NCI-H2196 treated with DMSO at 0.1 percent for 48 hours (cell line): ENCODE measurements around the gene DGKH.
"Not testable (repeated sequence)": the region's sequence is repeated elsewhere in the genome, so short reads cannot be mapped to it uniquely, and the experiment has no call there.

Experiments
- DNase-seq: peaks from one replicate; lab custom pipeline; 2025; ENCODE audit not compliant: unreplicated experiment; lab: John Stamatoyannopoulos, UW

DGKH gene

DNA sequence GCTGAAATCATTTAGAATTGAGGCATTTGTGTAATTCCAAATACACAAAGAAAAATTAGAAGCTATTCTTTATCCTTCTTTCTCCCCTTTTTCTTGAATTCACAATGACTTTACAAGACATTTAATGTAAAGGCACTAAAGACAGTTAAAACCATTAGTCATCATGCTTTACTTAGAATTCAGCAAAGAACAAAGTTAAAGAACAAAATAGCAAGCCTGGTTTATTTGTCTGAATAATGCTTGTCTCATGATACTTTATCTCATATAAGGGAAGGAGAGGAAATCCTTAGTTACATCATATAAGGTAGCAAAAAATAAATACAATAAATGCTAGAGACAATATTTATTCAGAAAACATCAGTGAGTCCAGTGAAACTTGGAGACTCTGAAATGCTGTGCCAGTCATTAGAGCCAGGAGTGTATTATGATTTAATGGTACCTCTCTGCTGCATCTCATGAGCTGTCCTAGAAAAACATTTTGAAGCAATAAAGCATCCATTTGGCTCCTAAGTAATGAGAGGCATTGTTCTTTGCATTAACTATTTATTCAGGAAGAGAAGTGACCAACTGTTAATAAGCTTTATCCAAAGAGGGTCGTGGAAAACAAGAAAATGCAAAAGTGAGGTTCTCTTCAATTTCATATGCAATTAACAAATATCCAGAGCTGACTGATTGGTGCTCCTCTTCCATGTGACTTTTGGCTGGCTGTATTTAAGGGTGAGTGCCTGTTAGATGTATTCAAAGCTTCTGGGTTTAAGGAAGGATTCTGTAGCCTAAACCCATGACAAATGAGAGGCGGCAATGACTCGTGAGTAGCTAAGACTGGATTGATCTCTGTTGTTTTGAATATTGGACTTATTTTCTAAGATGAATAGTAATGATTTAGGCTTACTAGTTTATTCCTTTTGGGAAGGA lies 105.0 kb downstream of the DGKH start:
- DNase-seq = no peak

DNA sequence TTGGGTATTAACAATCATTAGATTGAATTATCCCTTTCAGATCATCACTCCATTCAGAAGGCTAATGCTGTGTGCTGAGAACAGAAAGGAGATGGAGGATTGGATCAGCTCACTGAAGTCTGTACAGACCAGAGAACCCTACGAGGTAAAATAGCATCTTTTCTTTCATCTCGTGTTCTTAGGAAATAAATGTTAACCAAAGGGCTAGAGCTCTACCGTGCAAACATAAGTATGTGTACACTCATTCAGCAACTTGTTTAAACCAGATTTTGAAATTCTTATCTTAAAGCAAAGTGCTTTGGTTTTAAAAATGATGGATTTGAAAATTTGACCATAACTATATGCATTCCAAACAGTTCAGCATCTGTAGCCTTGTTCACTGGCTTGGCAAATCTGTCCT lies 106.8 kb downstream of the DGKH start:
- no peak for DNase-seq

DNA sequence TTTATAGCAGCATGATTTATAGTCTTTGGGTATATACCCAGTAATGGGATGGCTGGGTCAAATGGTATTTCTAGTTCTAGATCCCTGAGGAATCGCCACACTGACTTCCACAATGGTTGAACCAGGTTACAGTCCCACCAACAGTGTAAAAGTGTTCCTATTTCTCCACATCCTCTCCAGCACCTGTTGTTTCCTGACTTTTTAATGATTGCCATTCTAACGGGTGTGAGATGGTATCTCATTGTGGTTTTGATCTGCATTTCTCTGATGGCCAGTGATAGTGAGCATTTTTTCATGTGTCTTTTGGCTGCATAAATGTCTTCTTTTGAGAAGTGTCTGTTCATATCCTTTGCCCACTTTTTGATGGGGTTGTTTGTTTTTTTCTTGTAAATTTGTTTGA lies 114.9 kb downstream of the DGKH start:
- DNase-seq = not testable (repeated sequence)

DNA sequence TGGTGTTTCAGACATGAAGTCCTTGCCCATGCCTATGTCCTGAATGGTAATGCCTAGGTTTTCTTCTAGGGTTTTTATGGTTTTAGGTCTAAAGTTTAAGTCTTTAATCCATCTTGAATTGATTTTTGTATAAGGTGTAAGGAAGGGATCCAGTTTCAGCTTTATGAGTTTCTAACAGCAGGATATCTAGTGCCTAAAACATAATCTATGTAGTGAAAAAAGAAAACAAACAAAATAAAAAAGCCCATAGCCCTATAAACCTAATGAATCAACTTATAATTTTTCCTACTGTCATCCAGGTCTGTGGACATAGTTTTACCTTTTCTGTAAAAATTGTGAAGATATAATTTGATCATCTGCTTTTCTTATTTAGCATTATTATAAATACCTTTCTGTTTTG lies 115.5 kb downstream of the DGKH start:
- DNase-seq = not testable (repeated sequence)

DNA sequence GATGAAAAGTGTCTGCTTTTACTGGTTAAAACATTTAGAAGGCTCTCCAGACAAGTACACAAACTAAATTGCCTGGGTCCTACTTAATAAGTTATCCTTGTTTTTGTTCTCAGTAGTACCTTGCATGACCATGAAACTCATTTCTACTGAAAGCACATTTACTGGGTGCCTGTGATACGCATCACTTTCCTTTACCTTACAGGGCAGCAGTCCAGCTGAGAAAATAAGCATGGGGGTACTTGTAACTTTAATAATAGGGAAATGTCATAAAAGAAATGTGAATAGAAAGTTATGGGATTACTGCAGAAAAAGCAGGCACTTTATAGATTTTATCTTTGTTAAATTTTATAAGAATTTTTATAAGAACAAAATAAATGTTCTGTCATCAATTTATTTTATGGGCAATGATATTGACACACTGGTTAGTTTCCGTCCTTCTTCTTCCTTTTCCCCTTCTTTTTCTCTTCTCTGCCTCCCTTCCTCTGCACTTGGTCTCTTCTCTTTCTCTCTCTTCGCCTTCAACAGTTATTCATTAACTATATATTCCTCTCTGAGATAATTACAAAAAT lies 116.2 kb downstream of the DGKH start:
- no peak for DNase-seq

DNA sequence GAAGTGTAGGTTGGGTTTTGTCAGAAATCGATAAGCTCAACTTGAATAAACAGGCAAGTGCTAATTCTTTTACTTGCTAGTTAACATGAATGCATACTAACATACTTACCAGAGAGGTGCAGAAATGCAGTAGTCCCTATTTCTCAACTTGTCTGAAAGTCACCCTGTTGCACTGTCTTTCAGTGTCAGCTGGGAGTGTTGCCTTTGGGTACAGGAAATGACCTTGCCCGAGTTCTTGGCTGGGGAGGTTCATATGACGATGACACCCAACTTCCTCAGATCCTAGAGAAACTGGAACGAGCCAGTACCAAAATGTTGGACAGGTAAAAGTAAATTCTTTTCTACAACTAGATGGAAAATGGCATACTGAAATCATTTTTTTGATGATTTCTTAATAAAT lies 120.0 kb downstream of the DGKH start:
- no peak for DNase-seq

DNA sequence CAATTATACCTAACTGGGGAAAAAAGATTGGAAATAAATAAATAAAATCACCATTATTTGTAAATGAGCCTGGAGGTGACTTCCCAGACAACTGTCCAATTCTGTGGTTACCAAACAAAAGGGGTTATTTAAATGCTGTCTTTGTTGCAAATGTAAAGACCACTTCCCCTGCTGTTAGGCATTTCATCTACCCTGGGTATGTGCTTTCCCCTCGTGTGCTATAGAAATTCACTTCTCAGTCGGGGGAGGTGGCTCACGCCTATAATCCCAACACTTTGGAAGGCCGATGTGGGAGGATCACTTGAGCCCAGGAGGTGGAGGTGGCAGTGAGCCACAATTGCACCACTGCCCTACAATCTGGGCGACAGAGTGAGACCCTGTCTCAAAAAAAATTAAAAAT lies 121.6 kb downstream of the DGKH start:
- no peak for DNase-seq

DNA sequence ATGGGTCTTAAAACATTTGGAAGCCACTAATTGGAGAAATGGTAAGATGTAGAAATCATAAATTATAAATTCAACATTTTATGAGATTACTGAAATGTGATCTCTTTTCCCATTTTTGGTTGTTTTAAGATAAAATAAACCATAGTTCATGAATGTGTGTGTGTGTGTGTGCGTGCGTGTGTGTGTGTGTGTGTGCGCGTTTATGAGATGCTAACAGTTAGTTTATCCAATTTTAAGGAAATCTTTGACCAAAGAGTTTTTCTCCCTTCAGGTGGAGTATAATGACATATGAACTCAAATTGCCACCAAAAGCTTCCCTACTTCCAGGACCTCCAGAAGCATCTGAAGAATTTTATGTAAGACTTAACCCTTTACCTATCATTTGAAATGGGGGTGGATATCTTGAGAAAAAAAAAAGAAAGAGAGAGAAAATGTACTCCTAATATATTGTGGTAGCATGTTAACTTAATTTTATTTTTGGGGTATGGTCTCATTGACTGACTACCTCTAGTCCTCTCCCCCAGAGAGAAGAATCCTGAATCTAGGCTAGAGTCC lies 125.4 kb downstream of the DGKH start:
- no peak for DNase-seq

DNA sequence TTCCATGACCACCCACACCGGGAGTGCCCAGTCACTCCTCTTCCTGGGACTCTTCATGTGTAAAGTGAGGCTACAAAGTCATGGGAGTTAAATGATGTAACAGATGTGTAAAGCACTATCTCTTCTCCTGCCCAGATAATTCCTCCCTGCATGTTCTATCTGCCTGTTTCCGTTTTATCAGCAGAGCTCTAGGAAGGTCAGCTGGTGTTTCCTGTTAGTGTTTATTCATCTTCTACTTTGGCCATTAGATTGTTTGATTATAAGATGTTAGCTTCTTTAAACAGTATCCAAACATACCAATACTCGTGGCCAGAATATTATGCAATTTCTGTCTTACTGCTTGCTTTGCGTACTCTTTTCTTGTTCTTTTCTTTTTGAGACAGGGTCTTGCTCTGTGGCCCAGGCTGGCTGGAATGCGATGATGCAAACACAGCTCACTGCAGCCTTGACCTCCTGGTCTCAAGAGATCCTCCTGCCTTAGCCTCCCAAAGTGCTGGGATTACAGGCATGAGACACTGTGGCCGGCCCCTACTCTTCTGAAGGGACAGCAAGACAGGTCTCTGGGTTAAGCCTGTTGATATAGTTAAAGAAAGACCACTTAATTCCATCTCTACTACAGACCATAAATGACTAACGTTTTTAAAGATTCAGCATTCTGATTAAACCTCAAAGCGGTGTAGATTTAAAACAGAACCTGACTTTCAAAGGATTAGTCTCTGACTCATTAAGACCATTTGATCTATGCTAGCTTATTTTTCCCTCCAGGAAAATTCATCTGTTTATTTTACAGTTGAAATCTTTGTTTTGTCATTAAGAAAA lies 126.1 kb downstream of the DGKH start:
- no peak for DNase-seq

DNA sequence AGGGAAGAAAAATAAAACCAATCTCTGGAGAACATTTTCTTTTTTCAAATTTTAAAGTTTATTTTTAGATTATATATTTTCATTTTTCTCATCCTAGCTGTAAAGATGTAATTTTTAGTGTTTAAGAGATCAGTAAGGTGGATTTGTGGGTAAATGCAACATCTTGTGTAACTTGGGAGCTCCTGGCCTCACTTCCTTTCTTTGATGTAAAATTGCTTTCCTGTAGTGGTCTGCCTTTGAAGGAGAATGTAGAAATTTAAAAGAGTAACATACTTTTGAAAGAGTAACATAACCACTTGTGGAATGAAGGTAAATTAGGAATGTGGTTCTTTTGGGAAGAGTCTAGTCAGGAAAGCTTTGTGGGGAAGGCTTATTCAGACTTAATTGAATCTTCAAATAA lies 127.8 kb downstream of the DGKH start:
- no peak for DNase-seq

DNA sequence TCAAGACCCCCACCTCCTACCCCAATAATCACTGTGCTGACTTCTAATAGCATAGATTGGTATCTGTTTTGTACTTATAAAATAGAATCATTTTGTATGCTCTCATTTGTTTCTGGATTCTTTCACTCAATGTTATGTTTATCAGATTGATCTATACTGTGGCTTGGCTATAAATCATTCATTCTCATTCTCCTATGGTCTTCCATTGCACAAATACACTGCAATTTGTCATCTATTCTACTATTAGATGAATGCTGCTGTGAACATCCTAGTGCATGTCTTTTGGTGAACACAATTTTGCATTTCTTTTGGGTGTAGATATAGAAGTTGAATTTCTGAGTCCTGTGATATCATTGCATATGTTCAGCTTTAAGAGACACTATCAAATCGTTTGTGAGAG lies 128.7 kb downstream of the DGKH start:
- no peak for DNase-seq

DNA sequence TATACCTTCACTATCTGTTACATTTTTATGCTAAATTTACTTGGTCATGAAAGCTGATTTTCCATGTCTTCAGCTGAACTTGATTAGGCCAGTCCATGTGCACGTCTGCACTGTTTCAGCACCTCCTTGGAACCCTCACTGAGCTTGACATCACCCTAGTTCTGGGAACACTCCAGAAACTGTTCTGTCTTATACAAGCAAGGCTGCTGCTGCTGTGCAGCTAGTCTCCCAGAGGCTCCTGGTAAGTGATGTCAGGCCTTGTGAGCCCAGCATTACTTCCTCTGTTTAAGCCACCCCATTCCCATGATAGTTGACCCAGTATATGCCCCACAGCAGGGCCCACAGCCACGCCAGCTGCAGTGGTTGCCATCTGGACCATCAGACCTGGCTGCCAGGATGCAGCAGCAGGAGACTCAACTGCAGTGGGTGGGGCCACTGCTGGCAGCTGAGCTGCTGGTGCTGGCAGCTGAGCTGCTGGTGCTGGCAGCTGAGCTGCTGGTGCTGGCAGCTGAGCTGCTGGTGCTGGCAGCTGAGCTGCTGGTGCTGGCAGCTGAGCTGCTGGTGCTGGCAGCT lies 133.0 kb downstream of the DGKH start:
- no peak for DNase-seq

DNA sequence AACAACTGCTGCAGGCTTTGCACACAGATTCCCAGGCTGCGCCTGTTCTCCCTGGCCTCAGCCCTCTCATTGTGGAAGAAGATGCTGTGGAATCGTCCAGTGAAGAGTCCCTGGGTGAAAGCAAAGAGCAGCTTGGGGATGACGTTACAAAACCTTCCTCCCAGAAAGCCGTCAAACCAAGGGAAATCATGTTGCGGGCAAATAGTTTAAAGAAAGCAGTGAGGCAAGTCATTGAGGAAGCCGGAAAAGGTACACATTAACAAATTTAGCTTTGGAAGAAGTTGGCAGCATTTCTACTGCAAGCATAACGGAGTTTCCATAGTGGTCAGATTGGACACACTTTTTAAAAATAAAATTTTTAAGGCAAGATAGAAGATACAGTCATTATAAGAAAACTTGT lies 140.6 kb downstream of the DGKH start:
- no peak for DNase-seq

DNA sequence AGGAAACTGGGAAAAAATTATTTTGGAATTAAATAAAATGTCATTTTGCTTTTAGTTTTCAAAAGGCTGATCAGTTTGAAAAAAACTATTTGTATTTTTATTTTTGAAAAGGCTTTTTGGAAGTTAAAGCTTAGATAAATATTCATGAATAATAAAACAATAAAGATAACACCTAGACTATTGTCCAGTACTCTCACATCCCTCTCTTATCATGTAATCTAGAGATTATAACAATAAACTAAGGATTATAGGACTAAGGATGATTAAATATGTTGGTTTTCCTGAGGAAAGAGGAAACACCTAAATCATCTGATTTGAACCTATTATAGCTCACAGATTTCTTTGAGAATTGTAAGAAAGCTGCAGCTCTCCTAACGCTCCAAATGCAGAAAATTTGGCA lies 142.1 kb downstream of the DGKH start:
- no peak for DNase-seq

DNA sequence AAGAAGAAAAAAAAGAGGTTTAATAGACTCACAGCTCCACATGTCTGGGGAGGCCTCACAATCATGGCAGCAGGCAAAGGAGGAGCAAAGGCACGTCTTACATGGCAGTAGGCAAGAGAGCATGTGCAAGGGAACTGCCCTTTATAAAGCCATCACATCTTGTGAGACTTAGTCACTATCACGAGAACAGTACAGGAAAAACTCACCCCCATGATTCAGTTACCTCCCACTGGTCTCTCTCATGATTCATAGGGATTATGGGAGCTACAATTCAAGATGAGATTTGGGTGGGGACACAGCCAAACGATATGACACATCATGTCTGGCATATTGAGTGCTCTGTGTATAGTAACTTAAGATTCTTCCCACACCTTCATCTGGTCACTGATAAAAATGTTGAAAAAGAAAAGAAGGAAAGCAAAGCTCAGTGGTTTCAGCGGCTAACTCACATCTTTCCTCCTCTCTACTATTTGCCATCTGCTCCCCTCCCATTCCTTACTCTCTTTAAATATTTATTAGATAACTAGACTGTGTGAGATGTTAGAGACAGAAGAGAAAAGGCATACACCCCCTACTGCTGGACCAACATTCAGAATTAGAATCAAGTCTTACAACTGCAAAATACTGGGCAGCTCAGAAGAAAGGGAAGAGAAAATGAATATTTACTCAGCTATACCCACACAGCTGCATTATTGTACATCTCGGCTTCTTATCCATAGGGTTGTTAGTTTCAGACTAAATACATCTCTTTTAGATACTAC lies 163.4 kb downstream of the DGKH start:
- DNase-seq = no peak

DNA sequence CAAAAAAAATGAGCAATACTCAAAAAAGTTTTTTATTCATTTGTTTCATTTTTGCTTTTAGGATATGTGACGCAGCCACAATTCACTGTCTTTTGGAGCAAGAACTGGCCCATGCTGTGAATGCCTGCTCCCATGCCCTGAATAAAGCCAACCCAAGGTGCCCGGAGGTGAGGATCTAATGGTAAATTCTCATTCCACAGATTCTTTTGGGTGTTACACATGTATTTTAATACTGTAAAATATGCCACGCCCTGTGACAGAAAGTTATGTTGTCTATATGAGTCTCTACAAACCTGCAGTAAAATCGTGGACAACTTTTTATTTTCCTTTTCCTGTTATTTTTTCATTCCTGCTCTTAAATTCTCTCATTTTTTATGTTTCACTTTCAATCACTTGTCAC lies 166.0 kb downstream of the DGKH start:
- no peak for DNase-seq

DNA sequence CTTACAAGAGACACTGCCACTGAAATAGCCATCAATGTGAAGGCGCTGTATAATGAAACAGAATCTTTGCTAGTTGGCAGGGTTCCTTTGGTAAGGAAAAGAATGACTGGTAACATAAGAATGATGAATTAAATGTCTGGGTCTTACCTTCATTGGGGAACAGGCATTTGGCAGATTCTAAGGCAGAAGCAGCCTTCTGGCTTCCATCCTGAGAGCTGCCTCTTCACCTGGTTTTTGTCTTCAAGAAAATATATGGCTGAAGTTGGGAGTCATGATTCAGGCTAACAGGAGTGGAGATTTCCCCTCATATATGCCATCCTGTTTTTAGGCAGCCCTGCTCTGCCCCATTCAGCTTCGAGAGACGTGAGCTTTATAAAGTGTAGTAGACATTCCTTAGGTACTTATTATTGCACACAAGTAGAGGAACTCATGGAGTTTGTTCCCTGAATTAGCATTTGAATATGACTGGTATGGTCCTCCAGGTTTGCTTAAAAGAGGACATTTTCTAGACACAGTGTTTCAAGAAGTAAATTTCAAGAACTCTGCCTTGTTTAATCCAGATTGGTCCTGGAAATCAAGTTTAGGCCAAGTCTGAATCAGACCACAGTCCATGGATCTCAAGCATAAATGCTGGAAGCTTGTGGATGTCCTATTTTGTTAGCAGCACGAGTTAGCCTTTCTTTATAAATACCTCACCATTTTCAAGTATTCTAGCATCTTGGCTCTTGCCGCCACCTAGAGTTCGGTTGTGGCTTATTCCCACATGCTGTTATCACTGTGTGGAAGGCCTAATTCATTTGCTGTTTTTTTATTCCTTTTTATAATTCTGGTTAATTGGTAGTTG lies 167.4 kb downstream of the DGKH start:
- no peak for DNase-seq

DNA sequence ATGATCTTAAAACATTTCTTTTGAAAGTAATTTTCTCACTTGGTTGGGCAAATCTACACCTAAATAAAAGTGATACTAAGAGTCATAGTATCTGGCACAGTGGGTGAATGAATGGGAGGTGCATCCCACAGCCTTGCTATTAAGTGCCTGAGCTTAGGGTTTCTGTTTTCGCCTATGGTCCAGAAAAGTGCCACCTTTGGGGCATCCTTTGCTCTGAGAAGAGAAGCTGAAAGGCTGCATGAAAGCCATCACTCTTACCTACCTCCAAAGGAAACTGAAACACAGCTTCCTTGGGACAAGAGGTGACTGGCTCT lies 167.9 kb downstream of the DGKH start:
- DNase-seq = no peak

DNA sequence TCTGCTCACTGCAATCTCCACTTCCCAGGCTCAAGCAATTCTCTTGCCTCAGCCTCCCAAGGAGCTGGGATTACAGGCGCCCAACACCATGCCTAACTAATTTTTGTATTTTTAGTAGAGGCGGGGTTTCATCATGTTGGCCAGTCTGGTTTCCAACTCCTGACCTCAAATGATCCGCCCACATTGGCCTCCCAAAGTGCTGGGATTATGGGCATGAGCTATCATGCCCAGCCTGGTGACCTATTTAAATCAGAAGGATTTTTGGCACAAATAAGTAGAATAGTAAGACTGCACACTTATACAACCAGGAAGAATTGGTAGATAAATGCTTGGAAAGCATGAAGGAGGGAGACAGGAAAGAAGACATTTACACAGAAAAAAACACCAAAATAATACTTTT lies 170.1 kb downstream of the DGKH start:
- no peak for DNase-seq

DNA sequence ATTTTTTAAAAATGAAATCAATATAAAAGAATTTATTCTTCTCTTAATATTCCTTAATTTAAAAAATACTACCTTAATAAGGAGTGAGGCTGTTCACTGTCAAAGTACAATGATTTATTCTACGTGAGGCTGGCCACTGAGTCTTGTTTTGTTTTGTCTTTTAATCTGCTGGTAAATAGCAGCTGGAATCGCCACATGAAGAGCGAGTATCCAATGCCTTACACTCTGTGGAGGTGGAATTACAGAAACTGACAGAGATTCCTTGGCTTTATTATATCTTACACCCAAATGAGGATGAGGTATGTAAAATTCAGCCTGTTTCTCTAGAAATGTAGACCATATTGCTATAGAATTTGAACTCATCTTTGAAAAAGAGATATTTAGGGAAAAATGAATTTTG lies 170.6 kb downstream of the DGKH start:
- no peak for DNase-seq
